MM.1S (cell line): ENCODE data around the gene MAP2.

Experiments used
- DNase-seq: peaks from one replicate; pipeline ENCODE4 v3.0.0-alpha.2; 2015
- H2AFZ ChIP-seq: fragments of 300-600 bp; sonication (generic); 2 replicates; pipeline ENCODE4 v1.6.0; 2016; ENCODE audit warnings: antibody characterized with exemption, low read length
- H3F3A ChIP-seq: fragments of 300-600 bp; sonication (generic); 2 replicates; pipeline ENCODE4 v1.6.1; 2016; ENCODE audit warnings: mild to moderate bottlenecking, antibody characterized with exemption, low read length, moderate library complexity, mixed read lengths; ENCODE audit not compliant: insufficient read depth
- H3K27ac ChIP-seq: fragments of 300-600 bp; sonication (generic); 2 replicates; pipeline ENCODE4 v1.5.1; 2016; ENCODE audit warnings: mild to moderate bottlenecking, low read length
- H3K27me3 ChIP-seq: fragments of 300-600 bp; sonication (generic); replicated peaks from 2 replicates; pipeline ENCODE4 v1.6.0; 2016; ENCODE audit warnings: low read length; ENCODE audit not compliant: insufficient read depth
- H3K36me3 ChIP-seq: fragments of 300-600 bp; sonication (generic); replicated peaks from 2 replicates; pipeline ENCODE4 v1.6.1; 2016; ENCODE audit warnings: mild to moderate bottlenecking, low read length, mixed read lengths; ENCODE audit not compliant: insufficient read depth
- H3K4me1 ChIP-seq: fragments of 300-600 bp; sonication (generic); 2 replicates; pipeline ENCODE4 v1.6.1; 2016; ENCODE audit warnings: low read length, mixed read lengths
- H3K4me2 ChIP-seq: fragments of 300-600 bp; sonication (generic); 2 replicates; pipeline ENCODE4 v1.6.0; 2016; ENCODE audit warnings: low read depth, low read length
- H3K4me3 ChIP-seq: fragments of 300-600 bp; sonication (generic); 2 replicates; pipeline ENCODE4 v1.5.1; 2016; ENCODE audit warnings: low read length, mixed read lengths
- H3K79me2 ChIP-seq: fragments of 300-600 bp; sonication (generic); 2 replicates; pipeline ENCODE4 v1.6.1; 2016; ENCODE audit warnings: mixed run types, low read length, mixed read lengths
- H3K9ac ChIP-seq: fragments of 300-600 bp; sonication (generic); 2 replicates; pipeline ENCODE4 v1.6.1; 2016; ENCODE audit warnings: low read length, mixed read lengths
- H3K9me2 ChIP-seq: fragments of 300-600 bp; sonication (generic); replicated peaks from 2 replicates; pipeline ENCODE4 v1.6.1; 2016; ENCODE audit warnings: mild to moderate bottlenecking, low read length, mixed read lengths; ENCODE audit not compliant: insufficient read depth
- H3K9me3 ChIP-seq: fragments of 300-600 bp; sonication (generic); replicated peaks from 2 replicates; pipeline ENCODE4 v1.6.1; 2016; ENCODE audit warnings: mild to moderate bottlenecking, low read length, mixed read lengths; ENCODE audit not compliant: insufficient read depth
- H4K20me1 ChIP-seq: fragments of 300-600 bp; sonication (generic); 2 replicates; pipeline ENCODE4 v1.6.1; 2016; ENCODE audit warnings: mild to moderate bottlenecking, low read length, moderate library complexity, mixed read lengths; ENCODE audit not compliant: insufficient read depth
- EZH2 ChIP-seq: fragments of 300-600 bp; sonication (generic); optimal IDR thresholded peaks from 2 replicates; pipeline ENCODE3; 2017; ENCODE audit warnings: low read depth, mild to moderate bottlenecking, antibody characterized with exemption, low read length, mixed read lengths
- EZH2phosphoT487 ChIP-seq: fragments of 300-600 bp; sonication (generic); IDR thresholded peaks from 2 replicates; pipeline ENCODE4 v1.6.1; 2018; ENCODE audit warnings: antibody characterized with exemption, low read length
- TF ChIP-seq, protein P1 (sequence below): fragments of 300-600 bp; sonication (generic); IDR thresholded peaks from 2 replicates; pipeline ENCODE4 v1.5.1; 2016; ENCODE audit warnings: antibody characterized with exemption, low read length, mixed read lengths

The MAP2 gene

DNA sequence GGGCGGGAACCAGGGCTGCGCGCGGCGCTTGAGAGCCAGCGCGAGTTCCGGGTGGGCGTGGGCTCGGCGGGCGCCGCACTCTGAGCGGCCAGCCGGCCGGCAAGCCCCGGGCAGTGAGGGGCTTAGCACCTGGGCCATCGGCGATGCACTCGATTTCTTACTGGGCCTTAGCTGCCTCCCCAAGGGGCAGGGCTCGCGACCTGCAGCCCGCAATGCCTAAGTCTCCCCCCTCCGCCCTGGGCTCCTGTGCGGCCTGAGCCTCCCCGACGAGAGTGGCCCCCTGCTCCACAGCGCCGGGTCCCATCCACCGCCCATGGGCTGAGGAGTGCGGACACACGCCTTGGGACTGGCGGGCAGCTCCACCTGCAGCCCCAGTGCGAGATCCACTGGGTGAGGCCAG lies 36.5 kb upstream of the MAP2 start:
- TF ChIP-seq EZH2phosphoT487 (no peak), EZH2 (no peak)
- TF ChIP-seq, protein P1, sequence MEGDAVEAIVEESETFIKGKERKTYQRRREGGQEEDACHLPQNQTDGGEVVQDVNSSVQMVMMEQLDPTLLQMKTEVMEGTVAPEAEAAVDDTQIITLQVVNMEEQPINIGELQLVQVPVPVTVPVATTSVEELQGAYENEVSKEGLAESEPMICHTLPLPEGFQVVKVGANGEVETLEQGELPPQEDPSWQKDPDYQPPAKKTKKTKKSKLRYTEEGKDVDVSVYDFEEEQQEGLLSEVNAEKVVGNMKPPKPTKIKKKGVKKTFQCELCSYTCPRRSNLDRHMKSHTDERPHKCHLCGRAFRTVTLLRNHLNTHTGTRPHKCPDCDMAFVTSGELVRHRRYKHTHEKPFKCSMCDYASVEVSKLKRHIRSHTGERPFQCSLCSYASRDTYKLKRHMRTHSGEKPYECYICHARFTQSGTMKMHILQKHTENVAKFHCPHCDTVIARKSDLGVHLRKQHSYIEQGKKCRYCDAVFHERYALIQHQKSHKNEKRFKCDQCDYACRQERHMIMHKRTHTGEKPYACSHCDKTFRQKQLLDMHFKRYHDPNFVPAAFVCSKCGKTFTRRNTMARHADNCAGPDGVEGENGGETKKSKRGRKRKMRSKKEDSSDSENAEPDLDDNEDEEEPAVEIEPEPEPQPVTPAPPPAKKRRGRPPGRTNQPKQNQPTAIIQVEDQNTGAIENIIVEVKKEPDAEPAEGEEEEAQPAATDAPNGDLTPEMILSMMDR, result no peak
- no peaks in the 10 kb centered on the region for H3K27me3 ChIP-seq
- H3K36me3 ChIP-seq, result no peaks in the 10 kb centered on the region
- H3K4me2 ChIP-seq, result no peak overlapping the region
- H3K27ac ChIP-seq, result no peak overlapping the region
- no peaks in the 10 kb centered on the region for H3F3A ChIP-seq
- no peak overlapping the region for H2AFZ ChIP-seq
- no peak for DNase-seq
- H3K4me1 ChIP-seq, result 0 out of 2 replicates have a peak, but pooled peaks cover 5% of the 10 kb centered on the region
- H3K9me3 ChIP-seq, result no peaks in the 10 kb centered on the region
- no peak overlapping the region for H3K4me3 ChIP-seq
- no peaks in the 10 kb centered on the region for H3K9me2 ChIP-seq
- H3K79me2 ChIP-seq, result no peaks in the 10 kb centered on the region
- no peak overlapping the region for H3K9ac ChIP-seq
- H4K20me1 ChIP-seq, result no peaks in the 10 kb centered on the region

DNA sequence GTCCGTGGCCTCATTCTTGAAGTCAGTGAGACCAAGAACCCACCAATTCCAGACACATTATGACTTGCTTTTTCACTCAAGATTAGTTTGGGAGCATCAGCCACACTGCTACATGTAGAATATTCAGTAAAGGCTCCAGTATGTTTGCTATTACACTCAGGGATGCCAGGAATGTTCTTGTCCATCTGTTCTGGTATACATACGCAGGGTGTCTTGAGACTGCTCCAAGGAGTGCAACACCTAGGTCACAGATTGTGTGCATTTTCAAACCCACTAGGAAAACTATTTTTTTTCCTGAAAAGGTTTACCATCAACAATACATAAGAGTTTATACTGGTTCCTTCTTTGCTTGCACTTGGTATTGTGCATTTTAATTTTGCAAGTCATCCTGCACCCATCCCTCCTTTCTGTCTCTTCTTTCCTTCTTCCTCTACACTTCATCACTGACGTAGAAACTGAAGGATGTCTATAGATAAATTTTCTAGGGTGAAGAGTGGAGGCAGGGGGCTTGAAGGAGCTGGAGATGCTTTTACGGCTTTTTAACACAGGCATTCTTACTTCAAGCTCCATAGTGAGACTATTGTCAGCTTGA lies 35.3 kb upstream of the MAP2 start:
- Histone ChIP-seq H2AFZ (no peak overlapping the region), H3K4me2 (no peak overlapping the region), H3K27ac (no peak overlapping the region), H3K4me3 (no peak overlapping the region), H3K9ac (no peak overlapping the region), H3K4me1 (no peaks in the 10 kb centered on the region), H3K36me3 (no peaks in the 10 kb centered on the region), H3K79me2 (no peaks in the 10 kb centered on the region), H3K27me3 (no peaks in the 10 kb centered on the region), H3F3A (no peaks in the 10 kb centered on the region), H4K20me1 (no peaks in the 10 kb centered on the region), H3K9me3 (no peaks in the 10 kb centered on the region), H3K9me2 (no peaks in the 10 kb centered on the region)
- TF ChIP-seq EZH2phosphoT487 (no peak), EZH2 (no peak)
- TF ChIP-seq, protein P1, result no peak
- DNase-seq, result no peak

DNA sequence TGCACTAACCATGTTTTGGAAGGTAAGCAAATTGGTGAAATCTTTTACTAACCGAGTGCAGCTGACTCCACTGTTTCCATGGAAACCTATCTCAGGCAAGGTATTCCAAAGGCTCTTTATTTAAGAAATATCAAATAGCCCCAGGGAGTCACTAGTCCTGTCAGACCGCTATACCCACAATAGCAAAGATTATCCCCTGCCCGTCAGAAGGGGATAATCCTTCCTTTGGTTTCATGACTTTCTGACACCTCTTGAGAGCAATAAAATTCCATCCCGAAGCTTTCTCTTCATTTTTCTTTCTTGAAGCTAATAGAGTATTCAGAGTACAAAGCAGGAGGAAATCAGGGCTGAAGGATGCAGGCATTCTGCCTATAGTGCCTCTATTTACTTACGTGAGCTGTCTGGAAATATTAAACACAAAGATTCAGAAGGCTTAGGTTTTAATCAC lies 34.7 kb upstream of the MAP2 start:
- Histone ChIP-seq H3K9me3 (no peaks in the 10 kb centered on the region), H2AFZ (no peak overlapping the region), H3K4me3 (no peak overlapping the region), H3F3A (no peaks in the 10 kb centered on the region), H3K9ac (no peak overlapping the region), H3K4me2 (no peak overlapping the region), H3K36me3 (no peaks in the 10 kb centered on the region), H3K9me2 (no peaks in the 10 kb centered on the region), H4K20me1 (no peaks in the 10 kb centered on the region), H3K4me1 (no peaks in the 10 kb centered on the region), H3K27me3 (no peaks in the 10 kb centered on the region), H3K79me2 (no peaks in the 10 kb centered on the region), H3K27ac (no peak overlapping the region)
- TF ChIP-seq EZH2phosphoT487 (no peak), EZH2 (no peak)
- TF ChIP-seq, protein P1, result no peak
- DNase-seq, result no peak
